ENCODE results near the gene MYRF.

MYRF gene

DNA sequence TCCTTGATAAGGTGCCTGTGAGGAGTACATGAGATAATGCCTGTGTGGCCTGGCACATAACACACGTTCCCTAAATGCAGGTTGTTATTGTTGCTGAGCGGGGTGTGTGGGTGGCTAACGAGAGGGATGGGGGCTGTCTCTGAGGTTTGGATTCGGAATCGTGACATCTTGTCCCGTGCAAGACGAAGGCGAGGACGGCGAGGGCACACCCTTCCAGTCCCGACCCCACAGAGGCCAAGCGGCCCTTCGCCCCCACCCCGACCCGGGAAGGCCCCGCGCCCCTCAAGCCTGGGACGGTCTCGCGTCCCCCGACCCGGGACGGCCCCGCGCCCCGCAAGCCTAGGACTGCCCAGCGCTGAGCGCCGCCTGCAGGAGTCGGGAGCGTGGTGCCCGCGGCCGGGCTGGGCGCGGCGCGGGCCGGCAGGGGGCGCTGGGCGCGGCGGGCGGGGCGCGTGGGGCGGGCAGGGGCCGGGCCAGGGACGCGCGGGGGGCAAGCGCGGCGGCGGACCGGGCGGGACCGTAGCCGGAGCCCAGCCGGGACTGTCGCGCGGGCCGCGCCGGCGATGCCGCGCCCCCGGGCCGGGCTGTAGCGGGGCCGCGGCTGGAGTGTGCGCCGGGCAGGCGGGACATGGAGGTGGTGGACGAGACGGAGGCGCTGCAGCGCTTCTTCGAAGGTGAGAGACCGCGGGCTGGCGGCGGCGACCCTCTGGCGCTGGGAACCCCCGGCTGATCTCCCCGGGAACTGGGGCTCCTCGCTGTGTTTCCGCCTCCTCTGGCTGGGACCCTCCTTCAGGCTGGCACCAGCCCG lies at the start of gene MYRF:
Gene MYRF (plus strand): TSS at position 520 of the 808 bp plus-strand sequence. CDS start 109 bp downstream, at position 629.
- DNase-seq = peak; percentile 74

GRCh38 chr11:61702701-61703312 lies 49.6 kb upstream of the MYRF start:
- no peak for DNase-seq

GRCh38 chr11:61704838-61705237 lies 47.6 kb upstream of the MYRF start:
- DNase-seq = no peak

DNA sequence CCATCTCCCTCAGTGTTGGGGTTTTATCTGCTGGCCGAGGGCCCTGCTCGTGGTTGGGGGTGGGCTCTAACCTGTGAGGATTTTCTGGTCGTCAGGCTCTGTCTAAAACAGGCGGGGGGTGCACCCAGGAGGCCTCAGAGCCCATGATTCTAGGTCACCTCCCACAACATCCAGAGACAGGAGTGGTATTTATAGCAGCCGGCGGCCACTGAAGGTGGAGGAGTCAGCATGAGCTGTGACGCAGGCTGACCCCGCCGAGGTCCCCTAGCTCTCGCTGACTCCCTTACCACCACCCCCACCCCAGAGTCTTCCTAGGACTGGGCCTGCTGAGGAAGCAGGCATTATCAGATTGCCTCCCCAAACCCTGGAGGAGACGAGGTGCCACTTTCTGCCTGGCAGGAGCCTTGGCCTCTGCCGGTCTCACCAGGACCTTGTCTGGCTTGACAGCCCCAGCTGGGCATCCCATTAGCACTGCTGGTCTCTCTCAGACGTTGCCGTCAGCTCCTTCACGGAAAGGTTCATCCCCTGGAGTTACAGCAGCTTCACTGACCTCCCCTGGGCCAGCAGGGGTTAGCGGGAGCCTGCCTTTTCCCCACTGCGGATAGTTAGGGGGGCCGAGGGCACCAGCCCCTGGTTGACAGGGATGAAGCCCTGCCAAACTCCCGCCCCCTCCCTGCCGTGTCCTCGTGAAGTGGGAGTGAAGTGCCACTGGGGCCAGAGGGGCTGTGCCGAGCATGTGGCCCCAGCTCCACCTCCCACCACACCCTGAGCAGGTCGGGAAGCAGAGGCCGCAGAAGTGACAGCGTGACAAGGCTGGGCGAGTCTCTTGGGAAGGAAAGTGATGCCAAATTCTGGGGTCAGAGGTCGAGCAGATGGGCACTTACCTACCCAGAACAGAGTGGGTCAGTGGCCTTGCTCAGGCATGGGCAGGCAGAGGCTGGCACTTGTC lies 45.7 kb upstream of the MYRF start:
- DNase-seq = peak; percentile 45

GRCh38 chr11:61707574-61707973 lies 44.9 kb upstream of the MYRF start:
- DNase-seq = peak; percentile 78

DNA sequence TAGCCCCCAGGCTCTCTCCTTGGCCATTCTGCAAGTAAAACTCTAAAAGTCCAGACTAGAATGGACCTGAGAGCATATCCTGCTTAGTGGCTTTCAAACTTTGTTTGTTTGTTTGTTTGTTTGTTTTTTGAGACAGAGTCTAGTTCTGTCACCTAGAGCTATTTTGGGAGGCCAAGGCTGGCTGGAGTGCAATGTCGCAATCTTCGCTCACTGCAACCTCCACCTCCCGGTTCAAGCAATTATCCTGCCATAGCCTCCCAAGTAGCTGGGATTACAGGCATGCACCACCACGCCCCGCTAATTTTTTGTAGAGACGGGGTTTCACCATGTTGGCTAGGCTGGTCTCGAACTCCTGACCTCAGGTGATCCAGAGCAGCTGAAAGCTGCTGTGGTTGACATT lies 43.3 kb upstream of the MYRF start:
- no peak for DNase-seq

DNA sequence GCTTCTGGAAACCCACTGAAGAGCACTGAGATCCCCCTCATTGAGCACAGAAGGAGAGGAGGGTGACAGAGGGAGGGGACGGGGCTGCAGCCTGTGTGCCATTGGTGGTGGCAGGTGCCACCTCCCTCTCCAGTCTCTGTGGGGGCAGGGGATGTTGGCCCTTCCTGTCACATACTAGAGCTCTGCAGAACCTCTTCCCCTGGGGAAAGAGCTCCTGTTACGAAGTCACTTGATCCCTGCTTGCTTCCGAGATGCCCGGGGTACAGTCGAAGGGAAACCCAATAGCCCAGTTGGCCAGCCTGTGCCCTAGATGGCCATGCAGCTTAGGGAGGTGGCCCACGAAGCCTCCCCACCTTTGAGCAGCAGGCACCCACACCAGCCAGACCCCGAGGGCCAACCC lies 42.9 kb upstream of the MYRF start:
- DNase-seq = peak; percentile 60

GRCh38 chr11:61710019-61710418 lies 42.4 kb upstream of the MYRF start:
- DNase-seq = peak; percentile 66

DNA sequence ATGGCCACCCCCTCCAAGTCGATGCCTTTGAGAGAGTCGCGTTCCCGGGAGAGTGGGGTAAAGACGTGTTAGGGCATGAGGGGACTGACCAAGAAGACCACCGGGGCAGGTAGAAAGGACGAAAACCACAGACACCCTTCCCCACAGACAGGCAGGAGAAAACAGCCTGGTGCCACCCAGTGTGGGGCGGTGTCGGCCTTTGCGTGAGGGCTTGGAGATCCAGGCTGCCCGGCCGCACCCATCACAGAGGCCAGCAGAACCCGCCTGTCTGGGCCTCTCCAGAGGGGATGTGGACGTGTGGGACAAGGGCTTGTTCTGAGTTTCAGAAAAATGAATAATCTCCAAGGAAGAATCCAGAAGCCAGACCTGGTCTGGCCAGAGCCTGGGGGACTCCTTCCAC lies 41.4 kb upstream of the MYRF start:
- DNase-seq = no peak

DNA sequence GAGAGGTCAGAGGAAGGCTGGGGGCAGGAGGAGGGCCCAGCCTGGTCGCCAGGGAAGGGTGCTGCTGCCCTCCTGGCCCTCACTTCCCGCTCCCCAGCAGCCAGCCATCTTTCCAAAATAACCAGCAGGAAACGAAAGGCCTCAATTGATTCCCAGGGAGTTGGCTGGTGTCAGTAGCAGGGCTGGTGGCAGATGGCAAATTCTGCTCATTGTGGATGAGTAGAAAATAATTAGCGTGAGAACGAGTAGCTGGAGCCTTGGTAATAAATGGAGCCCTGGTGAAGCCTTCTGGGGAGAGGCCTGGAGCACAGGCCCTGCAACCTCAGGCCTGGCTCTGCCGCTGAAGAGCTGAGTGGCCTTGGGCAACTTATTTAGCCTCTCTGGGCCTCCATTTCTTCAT lies 40.9 kb upstream of the MYRF start:
- DNase-seq = peak; percentile 96

DNA sequence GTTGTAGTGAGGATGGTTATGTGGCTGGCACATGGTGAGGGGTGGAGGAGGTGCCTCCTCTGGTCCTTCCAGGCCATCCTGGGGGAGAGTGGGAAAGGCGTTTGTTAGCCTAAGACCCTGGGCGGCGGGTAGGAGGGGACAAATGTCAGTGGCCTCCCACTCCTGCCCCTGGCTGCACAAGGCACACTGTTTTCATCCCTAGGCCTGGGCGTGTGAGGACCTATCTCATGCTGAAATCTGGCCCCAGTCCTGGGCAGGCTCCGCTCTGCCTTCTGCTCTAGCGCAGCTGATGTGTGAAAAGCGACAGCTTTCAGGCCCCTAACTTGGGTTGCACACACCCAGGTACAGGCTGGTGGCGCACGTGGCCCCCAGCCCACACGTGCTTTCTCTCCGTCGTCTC lies 40.1 kb upstream of the MYRF start:
- DNase-seq = no peak

- no peak for DNase-seq
Measured at GRCh38 chr11:61712846-61713245, 39.6 kb upstream of the MYRF start.

GRCh38 chr11:61713464-61713863 lies 39.0 kb upstream of the MYRF start:
- DNase-seq = peak; percentile 12

- DNase-seq = no peak
Measured at GRCh38 chr11:61713906-61714305, 38.5 kb upstream of the MYRF start.

DNA sequence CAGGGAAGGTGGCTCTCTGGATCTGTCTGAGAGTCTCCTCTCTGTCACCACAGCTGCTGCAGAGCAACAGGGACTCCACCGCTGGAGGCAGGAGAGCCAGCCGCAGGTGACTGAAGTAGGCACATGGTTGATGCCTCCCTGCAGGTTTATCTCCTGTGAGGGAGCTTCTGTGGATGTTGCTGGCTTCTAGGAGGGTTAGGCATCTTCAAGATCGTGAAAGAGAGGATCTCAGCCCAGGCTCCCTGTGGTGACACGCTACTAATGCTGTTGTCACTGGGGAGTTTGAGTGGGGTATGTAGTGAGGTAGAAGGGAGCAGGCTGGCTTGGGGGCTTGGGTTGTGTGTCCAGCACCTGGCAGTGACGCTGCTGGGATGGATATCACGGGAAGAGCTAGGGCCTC lies 38.1 kb upstream of the MYRF start:
- peak; percentile 23 for DNase-seq

GRCh38 chr11:61714916-61715315 lies 37.5 kb upstream of the MYRF start:
- no peak for DNase-seq

DNA sequence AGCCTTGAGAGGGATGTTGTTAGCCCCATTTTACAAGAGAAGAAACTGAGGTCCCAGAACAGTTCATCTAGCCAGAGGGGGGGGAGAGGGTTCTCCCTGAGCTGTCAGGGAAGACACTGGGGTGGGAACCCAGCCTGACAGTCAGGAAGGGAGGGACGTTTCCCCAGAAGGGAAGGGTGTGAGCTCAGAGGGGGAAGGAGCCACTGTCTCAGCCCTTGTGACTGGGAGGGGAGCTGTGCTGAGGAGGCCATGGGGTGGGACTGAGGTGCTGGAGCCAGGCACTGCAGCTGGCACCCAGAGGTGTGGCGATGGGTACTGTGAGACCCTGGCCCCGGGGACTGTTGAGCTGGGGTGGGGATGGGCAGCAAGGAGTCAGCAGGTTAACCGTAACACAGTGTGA lies 36.6 kb upstream of the MYRF start:
- no peak for DNase-seq

- DNase-seq = peak; percentile 33
Measured at GRCh38 chr11:61716478-61717285, 35.8 kb upstream of the MYRF start.

DNA sequence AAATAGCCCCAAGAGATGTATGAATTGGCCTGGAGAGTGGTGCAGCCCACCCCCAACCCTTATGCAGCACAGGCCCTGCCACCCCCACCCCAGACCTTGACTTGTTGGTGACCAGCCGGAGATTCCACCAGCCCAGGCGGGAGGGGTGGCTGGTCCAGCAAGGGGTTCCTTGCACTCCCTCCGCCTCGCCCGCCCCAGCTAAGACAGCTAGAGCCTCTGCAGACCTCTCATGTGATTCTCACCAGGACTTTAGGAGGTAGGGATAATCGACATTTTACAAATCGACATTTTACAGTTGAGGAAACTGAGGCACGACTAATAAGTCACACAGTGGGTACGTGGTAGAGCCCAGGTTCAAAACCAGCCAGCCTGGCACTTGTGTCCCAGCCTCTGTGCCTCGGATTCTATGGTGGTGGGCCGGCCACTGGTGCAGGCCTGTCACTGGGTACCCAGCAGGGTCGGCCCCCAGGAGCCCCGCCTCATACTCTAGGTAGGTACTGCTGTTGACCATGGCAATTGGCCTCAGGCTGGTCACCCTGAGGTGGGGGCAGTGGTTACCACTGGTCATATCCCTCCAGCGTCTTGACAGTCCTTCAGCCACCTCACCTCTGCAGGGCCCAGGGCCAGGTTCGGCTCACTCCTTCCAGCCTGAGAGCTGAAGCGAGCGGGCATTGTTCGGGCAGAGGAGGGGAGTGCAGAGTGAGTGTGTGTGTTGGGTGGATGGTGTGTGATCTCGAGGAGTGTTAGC lies 35.0 kb upstream of the MYRF start:
- DNase-seq = no peak

- peak; percentile 52 for DNase-seq
Measured at GRCh38 chr11:61718046-61718531, 34.3 kb upstream of the MYRF start.

DNA sequence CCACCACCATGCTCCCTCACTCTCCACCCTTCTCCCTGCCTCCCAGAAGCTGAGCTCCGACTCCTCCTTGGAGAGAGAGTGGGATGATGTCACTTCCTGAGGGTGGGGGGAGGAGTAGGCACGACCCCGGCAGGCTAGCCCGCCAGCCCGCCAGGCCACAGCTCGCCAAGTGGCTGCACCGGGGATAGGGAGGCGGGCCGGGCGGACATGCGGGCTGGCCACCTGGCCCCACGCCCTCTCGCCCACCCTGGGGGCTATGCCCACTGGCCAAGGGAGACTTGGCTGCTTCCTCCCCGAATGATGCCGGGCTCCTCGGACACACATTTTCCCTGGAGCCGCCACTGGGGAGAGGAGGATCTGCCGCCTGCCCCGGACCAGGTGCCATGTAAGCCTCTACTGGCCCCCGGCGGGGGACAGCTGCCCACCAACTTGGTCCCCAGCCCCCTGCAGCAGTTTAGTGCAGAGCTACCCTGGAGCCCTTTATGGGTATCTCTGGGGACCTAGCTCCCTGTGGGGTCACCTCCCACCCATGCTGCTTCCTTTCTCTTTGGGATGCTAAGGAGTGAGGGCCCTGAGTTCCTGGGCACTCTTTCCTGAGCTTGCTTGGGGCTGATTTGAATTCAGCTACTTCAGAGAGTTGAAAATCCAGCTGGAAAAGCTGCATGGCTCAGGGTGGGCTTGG lies 33.7 kb upstream of the MYRF start:
- peak; percentile 52 for DNase-seq

Data from NCI-H69 (cell line).